Kidney (tissue), 14 donors: ENCODE measurements around the gene LACTB. TPM values are rescaled to one million over a fixed set of nuclear protein-coding genes. Genes with fewer than 3 reads are reported as not detected.

Experiments used
- DNase-seq, 5 donors: peaks; one replicate each; pipeline ENCODE4 v3.0.0-alpha.2; 2013 to 2020
- FAIRE-seq: peaks from 2 replicates; lab custom pipeline; 2012; peaks lifted over from hg19 to GRCh38; lab: Jason Lieb, UNC
- H3K27ac ChIP-seq, 2 donors: one replicate each; pipeline ENCODE4 v1.7.0; 2013; ENCODE audit warnings: low read depth in 2 of 2, low read length in 2 of 2, inconsistent platforms in 1 of 2
- H3K27me3 ChIP-seq: one replicate; pipeline ENCODE4 v1.7.1; 2013; ENCODE audit warnings: low read length, inconsistent platforms; ENCODE audit not compliant: control insufficient read depth, insufficient read depth
- H3K36me3 ChIP-seq, 3 donors: one replicate each; pipeline versions ENCODE4 v1.7.0 to v1.7.1; 2013; ENCODE audit warnings: low read length in 3 of 3, control low read depth in 1 of 3, inconsistent platforms in 1 of 3; ENCODE audit not compliant: insufficient read depth in 3 of 3, control insufficient read depth in 2 of 3
- H3K4me1 ChIP-seq, 3 donors: one replicate each; pipeline versions ENCODE4 v1.7.0 to v1.7.1; 2013; ENCODE audit warnings: low read length in 3 of 3, inconsistent platforms in 1 of 3, low read depth in 1 of 3; ENCODE audit not compliant: control insufficient read depth in 2 of 3, insufficient read depth in 2 of 3
- H3K4me3 ChIP-seq, 3 donors: one replicate each; pipeline versions ENCODE4 v1.7.0 to v1.8.1; 2013; ENCODE audit warnings: low read length in 3 of 3, control low read depth in 1 of 3, inconsistent platforms in 1 of 3
- H3K9ac ChIP-seq, 3 donors: one replicate each; pipeline versions ENCODE4 v1.7.0 to v1.7.1; 2013; ENCODE audit warnings: low read length in 3 of 3, control low read depth in 1 of 3, inconsistent platforms in 1 of 3
- H3K9me3 ChIP-seq, 3 donors: one replicate each; pipeline versions ENCODE4 v1.7.0 to v1.7.1; 2013; ENCODE audit warnings: low read length in 3 of 3, control low read depth in 1 of 3, inconsistent platforms in 1 of 3; ENCODE audit not compliant: control insufficient read depth in 2 of 3, insufficient read depth in 1 of 3
- intact Hi-C: fragments of 100-400 bp; cut with DNase I; formaldehyde crosslinking; loops from one replicate; pipeline ENCODE4 v1.11.1; 2022
- polyA plus RNA-seq: library from polyadenylated mRNA; stranded (reverse); fragments of 350-450 nt; fragmentation: Illumina TruSeq; extraction: RNeasy Lipid Tissue Mini Kit (QIAGEN cat#74804); gene quantifications from one replicate; pipeline ENCODE4 v1.2.3, GENCODE V29; 2014; ENCODE audit warnings: low read depth, low replicate concordance; ENCODE audit not compliant: insufficient read depth
- total RNA-seq: library from RNA; stranded (reverse); fragmentation: NEBNext Ultra II Directional; extraction: Animal tissue kit (Norgen Biotek cat#: 25700); gene quantifications from one replicate; pipeline ENCODE4 v1.2.1, GENCODE V29; 2021
- TF ChIP-seq, protein P1 (sequence below): IDR thresholded peaks from 3 replicates; pipeline ENCODE4 v1.5.1; 2012; ENCODE audit warnings: mild to moderate bottlenecking, moderate library complexity, borderline replicate concordance; ENCODE audit not compliant: insufficient read depth; ENCODE audit errors: extremely low read depth
- donor health status: control.
- donor health status: control.
- donor health status: control.
- donor health status: control.
- donor health status: control.
- donor health status: DM: yes; HTN: yes; CAD: no.
- donor health status: Normal renal cell carcinoma (clear cell type).

LACTB gene
- total and polyA plus RNA-seq, 2 donors from 2014 or later: 16.8 to 17.6 TPM

DNA sequence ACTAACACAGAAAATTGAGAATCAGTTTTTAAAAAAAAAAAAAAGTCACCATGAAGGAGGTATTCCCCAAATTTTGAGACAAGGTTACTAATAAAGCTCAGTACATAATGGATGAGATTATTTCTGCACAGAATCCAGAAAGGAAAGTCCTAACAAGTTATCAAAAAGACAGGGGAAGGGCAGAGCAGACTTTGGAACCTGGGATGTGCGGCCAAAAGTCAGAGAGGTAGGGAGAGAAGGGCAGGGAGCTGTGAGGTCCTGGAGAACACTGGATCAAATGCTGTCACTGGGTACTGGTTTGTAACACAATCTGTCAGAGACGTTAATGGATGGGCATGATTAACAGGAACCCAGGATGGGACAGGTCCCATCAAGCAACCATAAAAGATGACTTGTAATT, 12.2 kb upstream of the LACTB start:
- intact Hi-C loops: no loop called here
- TF ChIP-seq, protein P1, sequence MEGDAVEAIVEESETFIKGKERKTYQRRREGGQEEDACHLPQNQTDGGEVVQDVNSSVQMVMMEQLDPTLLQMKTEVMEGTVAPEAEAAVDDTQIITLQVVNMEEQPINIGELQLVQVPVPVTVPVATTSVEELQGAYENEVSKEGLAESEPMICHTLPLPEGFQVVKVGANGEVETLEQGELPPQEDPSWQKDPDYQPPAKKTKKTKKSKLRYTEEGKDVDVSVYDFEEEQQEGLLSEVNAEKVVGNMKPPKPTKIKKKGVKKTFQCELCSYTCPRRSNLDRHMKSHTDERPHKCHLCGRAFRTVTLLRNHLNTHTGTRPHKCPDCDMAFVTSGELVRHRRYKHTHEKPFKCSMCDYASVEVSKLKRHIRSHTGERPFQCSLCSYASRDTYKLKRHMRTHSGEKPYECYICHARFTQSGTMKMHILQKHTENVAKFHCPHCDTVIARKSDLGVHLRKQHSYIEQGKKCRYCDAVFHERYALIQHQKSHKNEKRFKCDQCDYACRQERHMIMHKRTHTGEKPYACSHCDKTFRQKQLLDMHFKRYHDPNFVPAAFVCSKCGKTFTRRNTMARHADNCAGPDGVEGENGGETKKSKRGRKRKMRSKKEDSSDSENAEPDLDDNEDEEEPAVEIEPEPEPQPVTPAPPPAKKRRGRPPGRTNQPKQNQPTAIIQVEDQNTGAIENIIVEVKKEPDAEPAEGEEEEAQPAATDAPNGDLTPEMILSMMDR: no peak
- FAIRE-seq (no peak), DNase-seq (no peak)
- Histone ChIP-seq H3K9me3 (no peaks in the 10 kb centered on the region), H3K27me3 (no peaks in the 10 kb centered on the region), H3K9ac (no peak overlapping the region), H3K27ac (no peak overlapping the region), H3K36me3 (no peaks in the 10 kb centered on the region), H3K4me3 (no peak overlapping the region), H3K4me1 (no peaks in the 10 kb centered on the region)

DNA sequence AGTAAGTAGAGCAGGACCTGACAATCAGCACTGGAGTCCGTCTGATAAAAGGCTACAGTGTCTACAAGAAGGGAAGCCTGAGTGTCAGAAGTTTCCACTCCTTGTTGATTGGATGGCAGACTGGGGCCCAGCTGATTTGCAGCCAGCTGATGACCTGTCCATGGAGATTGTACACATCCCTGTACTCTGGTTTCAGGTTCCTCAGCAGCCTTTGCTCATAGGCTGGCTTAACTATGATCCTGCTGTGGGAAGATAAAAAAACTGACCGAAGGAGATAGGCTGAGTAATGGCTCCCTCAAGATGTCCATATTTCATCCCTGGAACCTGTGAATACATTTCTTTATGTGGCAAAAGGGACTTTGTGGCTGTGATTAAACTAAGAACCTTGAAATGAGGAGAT, 11.7 kb upstream of the LACTB start:
- Histone ChIP-seq H3K4me3 (no peak overlapping the region), H3K27me3 (no peaks in the 10 kb centered on the region), H3K9ac (no peak overlapping the region), H3K4me1 (no peaks in the 10 kb centered on the region), H3K9me3 (no peaks in the 10 kb centered on the region), H3K36me3 (no peaks in the 10 kb centered on the region), H3K27ac (no peak overlapping the region)
- intact Hi-C loops: no loop called here
- FAIRE-seq: no peak
- DNase-seq: no peak
- TF ChIP-seq, protein P1: no peak

DNA sequence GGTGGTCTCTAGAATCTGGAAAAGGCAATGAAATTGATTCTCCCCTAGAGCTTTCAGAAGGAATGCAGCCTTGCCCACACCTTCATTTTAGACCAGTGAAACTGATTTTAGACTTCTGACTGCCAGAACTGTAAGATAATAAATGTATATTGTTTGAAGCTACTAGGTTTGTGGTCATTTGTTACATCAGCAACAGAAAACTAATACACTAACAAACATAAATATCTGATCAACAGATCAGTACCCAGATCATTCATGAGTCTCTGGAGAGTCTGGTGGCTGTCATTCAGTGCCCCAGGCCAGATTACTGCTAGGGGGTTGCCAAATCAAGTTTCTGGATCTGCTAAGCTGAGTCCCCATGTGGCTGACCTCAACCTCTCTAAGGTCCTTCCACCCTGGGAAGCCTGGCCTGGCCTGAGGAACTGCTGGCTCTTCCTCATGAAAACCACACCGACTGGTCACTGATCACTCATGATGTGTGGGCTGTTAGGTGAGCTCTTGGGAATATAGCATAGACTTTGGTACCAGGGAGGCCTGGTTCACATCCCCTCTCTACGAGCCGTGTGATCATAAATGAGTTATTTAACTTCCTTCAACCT, 11.1 kb upstream of the LACTB start:
- FAIRE-seq (no peak), DNase-seq (no peak)
- H3K27ac ChIP-seq: no peak overlapping the region
- intact Hi-C loops: no loop called here
- no peaks in the 10 kb centered on the region for H3K4me1 ChIP-seq
- H3K9me3 ChIP-seq: no peaks in the 10 kb centered on the region
- TF ChIP-seq, protein P1: no peak
- H3K4me3 ChIP-seq: no peak overlapping the region
- no peaks in the 10 kb centered on the region for H3K36me3 ChIP-seq
- H3K27me3 ChIP-seq: no peaks in the 10 kb centered on the region
- H3K9ac ChIP-seq: no peak overlapping the region

DNA sequence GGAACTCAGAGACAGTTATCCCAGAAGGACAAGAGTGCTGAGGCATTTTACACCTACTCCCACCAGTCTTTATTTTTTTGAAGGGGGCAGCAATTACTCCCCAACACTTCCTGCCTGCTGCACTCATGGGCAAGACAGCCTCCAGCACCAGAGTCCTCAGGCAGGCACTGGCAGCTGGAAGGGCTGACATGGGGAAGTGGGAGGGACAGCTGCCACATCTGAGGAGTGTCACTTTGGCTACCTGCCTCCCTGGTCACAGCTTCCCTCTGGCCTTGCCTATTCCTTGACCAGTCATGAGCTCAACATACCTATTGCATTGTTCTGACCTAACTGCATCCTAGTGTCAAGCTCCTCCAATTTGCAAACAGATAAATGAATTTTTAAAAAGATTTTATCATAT, 10.2 kb upstream of the LACTB start:
- FAIRE-seq: no peak
- no peak overlapping the region for H3K4me3 ChIP-seq
- H3K27me3 ChIP-seq: no peaks in the 10 kb centered on the region

More for the DNA sequence above, 10.2 kb upstream of the LACTB start:
- TF ChIP-seq, protein P1: no peak
- H3K9me3 ChIP-seq: no peaks in the 10 kb centered on the region
- intact Hi-C loops: no loop called here
- no peak overlapping the region for H3K9ac ChIP-seq
- H3K4me1 ChIP-seq: no peaks in the 10 kb centered on the region
- no peaks in the 10 kb centered on the region for H3K36me3 ChIP-seq
- no peak for DNase-seq
- no peak overlapping the region for H3K27ac ChIP-seq
